MM.1S (cell line): ENCODE data around the gene RSL1D1.
"Not testable (repeated sequence)": the region's sequence is repeated elsewhere in the genome, so short reads cannot be mapped to it uniquely, and the experiment has no call there.

Experiments
- DNase-seq: peaks from one replicate; pipeline ENCODE4 v3.0.0-alpha.2; 2015
- H2AFZ ChIP-seq: fragments of 300-600 bp; sonication (generic); 2 replicates; pipeline ENCODE4 v1.6.0; 2016; ENCODE audit warnings: antibody characterized with exemption, low read length
- H3F3A ChIP-seq: fragments of 300-600 bp; sonication (generic); 2 replicates; pipeline ENCODE4 v1.6.1; 2016; ENCODE audit warnings: mild to moderate bottlenecking, antibody characterized with exemption, low read length, moderate library complexity, mixed read lengths; ENCODE audit not compliant: insufficient read depth
- H3K27ac ChIP-seq: fragments of 300-600 bp; sonication (generic); 2 replicates; pipeline ENCODE4 v1.5.1; 2016; ENCODE audit warnings: mild to moderate bottlenecking, low read length
- H3K27me3 ChIP-seq: fragments of 300-600 bp; sonication (generic); replicated peaks from 2 replicates; pipeline ENCODE4 v1.6.0; 2016; ENCODE audit warnings: low read length; ENCODE audit not compliant: insufficient read depth
- H3K36me3 ChIP-seq: fragments of 300-600 bp; sonication (generic); replicated peaks from 2 replicates; pipeline ENCODE4 v1.6.1; 2016; ENCODE audit warnings: mild to moderate bottlenecking, low read length, mixed read lengths; ENCODE audit not compliant: insufficient read depth
- H3K4me1 ChIP-seq: fragments of 300-600 bp; sonication (generic); 2 replicates; pipeline ENCODE4 v1.6.1; 2016; ENCODE audit warnings: low read length, mixed read lengths
- H3K4me2 ChIP-seq: fragments of 300-600 bp; sonication (generic); 2 replicates; pipeline ENCODE4 v1.6.0; 2016; ENCODE audit warnings: low read depth, low read length
- H3K4me3 ChIP-seq: fragments of 300-600 bp; sonication (generic); 2 replicates; pipeline ENCODE4 v1.5.1; 2016; ENCODE audit warnings: low read length, mixed read lengths
- H3K79me2 ChIP-seq: fragments of 300-600 bp; sonication (generic); 2 replicates; pipeline ENCODE4 v1.6.1; 2016; ENCODE audit warnings: mixed run types, low read length, mixed read lengths
- H3K9ac ChIP-seq: fragments of 300-600 bp; sonication (generic); 2 replicates; pipeline ENCODE4 v1.6.1; 2016; ENCODE audit warnings: low read length, mixed read lengths
- H3K9me2 ChIP-seq: fragments of 300-600 bp; sonication (generic); replicated peaks from 2 replicates; pipeline ENCODE4 v1.6.1; 2016; ENCODE audit warnings: mild to moderate bottlenecking, low read length, mixed read lengths; ENCODE audit not compliant: insufficient read depth
- H3K9me3 ChIP-seq: fragments of 300-600 bp; sonication (generic); replicated peaks from 2 replicates; pipeline ENCODE4 v1.6.1; 2016; ENCODE audit warnings: mild to moderate bottlenecking, low read length, mixed read lengths; ENCODE audit not compliant: insufficient read depth
- H4K20me1 ChIP-seq: fragments of 300-600 bp; sonication (generic); 2 replicates; pipeline ENCODE4 v1.6.1; 2016; ENCODE audit warnings: mild to moderate bottlenecking, low read length, moderate library complexity, mixed read lengths; ENCODE audit not compliant: insufficient read depth
- CTCF ChIP-seq: fragments of 300-600 bp; sonication (generic); IDR thresholded peaks from 2 replicates; pipeline ENCODE4 v1.5.1; 2016; ENCODE audit warnings: antibody characterized with exemption, low read length, mixed read lengths
- EZH2 ChIP-seq: fragments of 300-600 bp; sonication (generic); optimal IDR thresholded peaks from 2 replicates; pipeline ENCODE3; 2017; ENCODE audit warnings: low read depth, mild to moderate bottlenecking, antibody characterized with exemption, low read length, mixed read lengths
- EZH2phosphoT487 ChIP-seq: fragments of 300-600 bp; sonication (generic); IDR thresholded peaks from 2 replicates; pipeline ENCODE4 v1.6.1; 2018; ENCODE audit warnings: antibody characterized with exemption, low read length

The RSL1D1 gene

GRCh38 chr16:11828696-11829095 lies 22.6 kb downstream of the RSL1D1 start:
- Histone ChIP-seq H3K9me3 (no peaks in the 10 kb centered on the region), H3F3A (peaks cover 3% of the 10 kb centered on the region; the same call in 1 of the 2 replicates), H3K4me3 (no peak overlapping the region), H3K27ac (no peak overlapping the region), H2AFZ (no peak overlapping the region), H3K9ac (no peak overlapping the region), H3K27me3 (no peaks in the 10 kb centered on the region), H3K9me2 (no peaks in the 10 kb centered on the region), H3K4me1 (no peaks in the 10 kb centered on the region), H3K36me3 (no peaks in the 10 kb centered on the region), H3K4me2 (no peak overlapping the region), H4K20me1 (no peaks in the 10 kb centered on the region), H3K79me2 (no peaks in the 10 kb centered on the region)
- DNase-seq: no peak
- TF ChIP-seq EZH2phosphoT487 (no peak), CTCF (no peak), EZH2 (no peak)

- not testable (repeated sequence) for H3K27ac ChIP-seq, H4K20me1 ChIP-seq, H3K4me2 ChIP-seq, H3K9me2 ChIP-seq, H3K4me3 ChIP-seq, DNase-seq, H3K9ac ChIP-seq, H3K9me3 ChIP-seq, H3K27me3 ChIP-seq, H3K79me2 ChIP-seq, H3F3A ChIP-seq, H3K4me1 ChIP-seq, H3K36me3 ChIP-seq, H2AFZ ChIP-seq
These were observed 25.7 kb downstream of the RSL1D1 start for GRCh38 chr16:11825520-11826165.

GRCh38 chr16:11824362-11824761 lies 27.0 kb downstream of the RSL1D1 start:
- Histone ChIP-seq H3K4me3 (no peak overlapping the region), H3K9ac (no peak overlapping the region), H3K4me2 (no peak overlapping the region), H3F3A (no peaks in the 10 kb centered on the region), H3K9me3 (no peaks in the 10 kb centered on the region), H3K79me2 (no peaks in the 10 kb centered on the region), H2AFZ (no peak overlapping the region), H3K36me3 (no peaks in the 10 kb centered on the region), H3K27ac (no peak overlapping the region), H3K4me1 (no peaks in the 10 kb centered on the region), H3K9me2 (no peaks in the 10 kb centered on the region), H4K20me1 (no peaks in the 10 kb centered on the region), H3K27me3 (no peaks in the 10 kb centered on the region)
- DNase-seq: no peak
- TF ChIP-seq EZH2 (no peak), CTCF (no peak), EZH2phosphoT487 (no peak)

- H4K20me1 ChIP-seq, DNase-seq, H3K27me3 ChIP-seq, H3K4me3 ChIP-seq, H3K4me2 ChIP-seq, H3K4me1 ChIP-seq, H3K9me2 ChIP-seq, H3K27ac ChIP-seq, H3K79me2 ChIP-seq, H3K9me3 ChIP-seq, H3K36me3 ChIP-seq, H3K9ac ChIP-seq, H2AFZ ChIP-seq, H3F3A ChIP-seq: not testable (repeated sequence)
These were observed 27.7 kb downstream of the RSL1D1 start for GRCh38 chr16:11823645-11824044.
